Upper lobe of left lung (tissue), 4 donors: ENCODE results near the gene UBAC2.

Experiments used
- CTCF ChIP-seq, 6 experiments: fragments of 450-650 bp in 4 of 6; fragments of 200-600 bp in 2 of 6; sonication (generic) in 2 of 6; IDR thresholded peaks; one replicate each; pipeline ENCODE4 v1.5.1; 2016 to 2019; ENCODE audit warnings: antibody characterized with exemption in 6 of 6
- POLR2A ChIP-seq, 4 donors: fragments of 450-650 bp; IDR thresholded peaks; one replicate each; pipeline ENCODE4 v1.5.1; 2016 to 2017; ENCODE audit warnings: antibody characterized with exemption in 4 of 4, mild to moderate bottlenecking in 2 of 4
- POLR2AphosphoS5 ChIP-seq, 2 donors: sonication (generic); formaldehyde crosslinking; IDR thresholded peaks; one replicate each; pipeline ENCODE4 v1.5.1; 2017; ENCODE audit warnings: antibody characterized with exemption in 2 of 2

- TF ChIP-seq CTCF (IDR thresholded peaks at IDR 0.05) = peak; percentile 34 to 72 (median 60)
- no peak for TF ChIP-seq POLR2A (IDR thresholded peaks at IDR 0.05)
- no peak for TF ChIP-seq POLR2AphosphoS5 (IDR thresholded peaks at IDR 0.05)
These were observed 69.1 kb downstream of the UBAC2 start for GRCh38 chr13:99269627-99270241.
